ENCODE data around the gene PLEKHJ1. TPM values are rescaled to one million over a fixed set of nuclear protein-coding genes. Genes with fewer than 3 reads are reported as not detected.

Gene PLEKHJ1
- total and polyA plus RNA-seq, 9 of the 15 experiments (the other 6 are each of a cell fraction or from before 2014, with no cell fraction given), result 1.5 to 188 (median 63.9) TPM

GRCh38 chr19:2282062-2282861 lies 46.1 kb upstream of the PLEKHJ1 start, which contains the start of gene PEAK3 (continued):
- TF ChIP-seq ZBTB33 (CRISPR knock-in tag; IDR thresholded peaks at IDR 0.05) (peak; percentile 46; the same call in 1 of the 2 replicates), SRSF3 (IDR thresholded peaks at IDR 0.05; ENCODE audit: insufficient read depth, low read length) (no peak), ETV6 (IDR thresholded peaks at IDR 0.05; ENCODE audit: borderline replicate concordance in 1 of 2, low read depth in 2 of 2, low read length in 1 of 2) (peak in 1 of 2 experiments; percentile 20; a peak in 1 of 4 replicates), ETV6 (CRISPR knock-in tag; IDR thresholded peaks at IDR 0.05; ENCODE audit: borderline replicate concordance) (no peak), ZFX (CRISPR knock-in tag; IDR thresholded peaks at IDR 0.05) (peak; percentile 66), L3MBTL2 (IDR thresholded peaks at IDR 0.05) (peak; percentile 63; the same call in 1 of the 2 replicates), ZNF512 (tag; IDR thresholded peaks at IDR 0.05) (no peak), REST (IDR thresholded peaks at IDR 0.05; ENCODE audit: borderline replicate concordance) (peak; percentile 52; the same call in 1 of the 2 replicates), REST (CRISPR knock-in tag; IDR thresholded peaks at IDR 0.05; ENCODE audit: low read depth) (no peak), SMAD4 (CRISPR knock-in tag; conservative IDR thresholded peaks at IDR 0.05) (peak; percentile 43; the same call in 1 of the 2 replicates)

All from K562 (cell line).